ENCODE measurements around the gene D2HGDH.
"Not testable (repeated sequence)": the region's sequence is repeated elsewhere in the genome, so short reads cannot be mapped to it uniquely, and the experiment has no call there.

The D2HGDH gene

GRCh38 chr2:241795021-241795999 lies 60.9 kb downstream of the D2HGDH start:
- Histone ChIP-seq H3K9ac (ENCODE audit: low read length in 2 of 2) (no peak overlapping the region), H3K36me3 (ENCODE audit: control insufficient read depth in 2 of 2, insufficient read depth in 2 of 2, low read length in 2 of 2) (no peaks in the 10 kb centered on the region), H3K9me3 (ENCODE audit: control insufficient read depth in 2 of 2, low read length in 2 of 2) (no peaks in the 10 kb centered on the region), H3K4me3 (ENCODE audit: low read length in 2 of 2) (no peak overlapping the region), H3K4me1 (ENCODE audit: control insufficient read depth, insufficient read depth, low read length) (no peaks in the 10 kb centered on the region), H3K27me3 (ENCODE audit: control insufficient read depth in 1 of 2, insufficient read depth in 2 of 2, low read length in 2 of 2) (no peaks in the 10 kb centered on the region), H3K27ac (ENCODE audit: low read length) (no peak overlapping the region)

GRCh38 chr2:241796209-241796608 lies 61.8 kb downstream of the D2HGDH start:
- no peak overlapping the region for H3K9ac ChIP-seq (ENCODE audit: low read length in 2 of 2)
- H3K4me3 ChIP-seq (ENCODE audit: low read length in 2 of 2), result no peak overlapping the region
- H3K36me3 ChIP-seq (ENCODE audit: control insufficient read depth in 2 of 2, insufficient read depth in 2 of 2, low read length in 2 of 2), result no peaks in the 10 kb centered on the region
- H3K27ac ChIP-seq (ENCODE audit: low read length), result no peak overlapping the region
- H3K9me3 ChIP-seq (ENCODE audit: control insufficient read depth in 2 of 2, low read length in 2 of 2), result no peaks in the 10 kb centered on the region
- no peaks in the 10 kb centered on the region for H3K4me1 ChIP-seq (ENCODE audit: control insufficient read depth, insufficient read depth, low read length)
- no peaks in the 10 kb centered on the region for H3K27me3 ChIP-seq (ENCODE audit: control insufficient read depth in 1 of 2, insufficient read depth in 2 of 2, low read length in 2 of 2)

GRCh38 chr2:241796610-241797138 lies 62.2 kb downstream of the D2HGDH start:
- no peaks in the 10 kb centered on the region for H3K4me1 ChIP-seq (ENCODE audit: control insufficient read depth, insufficient read depth, low read length)
- no peak overlapping the region for H3K4me3 ChIP-seq (ENCODE audit: low read length in 2 of 2)
- H3K36me3 ChIP-seq (ENCODE audit: control insufficient read depth in 2 of 2, insufficient read depth in 2 of 2, low read length in 2 of 2), result no peaks in the 10 kb centered on the region
- no peak overlapping the region for H3K27ac ChIP-seq (ENCODE audit: low read length)
- no peak overlapping the region for H3K9ac ChIP-seq (ENCODE audit: low read length in 2 of 2)
- H3K27me3 ChIP-seq (ENCODE audit: control insufficient read depth in 1 of 2, insufficient read depth in 2 of 2, low read length in 2 of 2), result no peaks in the 10 kb centered on the region
- H3K9me3 ChIP-seq (ENCODE audit: control insufficient read depth in 2 of 2, low read length in 2 of 2), result no peaks in the 10 kb centered on the region

- H3K9me3 ChIP-seq (ENCODE audit: control insufficient read depth in 2 of 2, low read length in 2 of 2), result no peaks in the 10 kb centered on the region
- no peak overlapping the region for H3K9ac ChIP-seq (ENCODE audit: low read length in 2 of 2)
- H3K27ac ChIP-seq (ENCODE audit: low read length), result no peak overlapping the region
- no peaks in the 10 kb centered on the region for H3K4me1 ChIP-seq (ENCODE audit: control insufficient read depth, insufficient read depth, low read length)
- H3K36me3 ChIP-seq (ENCODE audit: control insufficient read depth in 2 of 2, insufficient read depth in 2 of 2, low read length in 2 of 2), result no peaks in the 10 kb centered on the region
- no peak overlapping the region for H3K4me3 ChIP-seq (ENCODE audit: low read length in 2 of 2)
- H3K27me3 ChIP-seq (ENCODE audit: control insufficient read depth in 1 of 2, insufficient read depth in 2 of 2, low read length in 2 of 2), result no peaks in the 10 kb centered on the region
These were observed 63.1 kb downstream of the D2HGDH start for GRCh38 chr2:241797441-241798080.

- Histone ChIP-seq H3K4me3 (ENCODE audit: low read length in 2 of 2) (no peak overlapping the region), H3K4me1 (ENCODE audit: control insufficient read depth, insufficient read depth, low read length) (peaks cover 2% of the 10 kb centered on the region), H3K9me3 (ENCODE audit: control insufficient read depth in 2 of 2, low read length in 2 of 2) (no peaks in the 10 kb centered on the region), H3K36me3 (ENCODE audit: control insufficient read depth in 2 of 2, insufficient read depth in 2 of 2, low read length in 2 of 2) (no peaks in the 10 kb centered on the region), H3K27me3 (ENCODE audit: control insufficient read depth in 1 of 2, insufficient read depth in 2 of 2, low read length in 2 of 2) (peaks cover 0 to 3% of the 10 kb centered on the region in 2 donors), H3K27ac (ENCODE audit: low read length) (no peak overlapping the region), H3K9ac (ENCODE audit: low read length in 2 of 2) (no peak overlapping the region)
These were observed 63.7 kb downstream of the D2HGDH start for GRCh38 chr2:241798081-241798630.

GRCh38 chr2:241798631-241799521 lies 64.4 kb downstream of the D2HGDH start:
- Histone ChIP-seq H3K27me3 (ENCODE audit: control insufficient read depth in 1 of 2, insufficient read depth in 2 of 2, low read length in 2 of 2) (peaks cover 0 to 10% of the 10 kb centered on the region in 2 donors), H3K36me3 (ENCODE audit: control insufficient read depth in 2 of 2, insufficient read depth in 2 of 2, low read length in 2 of 2) (no peaks in the 10 kb centered on the region), H3K27ac (ENCODE audit: low read length) (no peak overlapping the region), H3K9ac (ENCODE audit: low read length in 2 of 2) (no peak overlapping the region), H3K4me1 (ENCODE audit: control insufficient read depth, insufficient read depth, low read length) (peaks cover 8% of the 10 kb centered on the region), H3K9me3 (ENCODE audit: control insufficient read depth in 2 of 2, low read length in 2 of 2) (no peaks in the 10 kb centered on the region), H3K4me3 (ENCODE audit: low read length in 2 of 2) (no peak overlapping the region)

GRCh38 chr2:241799522-241800197 lies 65.2 kb downstream of the D2HGDH start:
- Histone ChIP-seq H3K4me3 (ENCODE audit: low read length in 2 of 2) (no peak overlapping the region), H3K4me1 (ENCODE audit: control insufficient read depth, insufficient read depth, low read length) (peaks cover 15% of the 10 kb centered on the region), H3K36me3 (ENCODE audit: control insufficient read depth in 2 of 2, insufficient read depth in 2 of 2, low read length in 2 of 2) (no peaks in the 10 kb centered on the region), H3K27me3 (ENCODE audit: control insufficient read depth in 1 of 2, insufficient read depth in 2 of 2, low read length in 2 of 2) (peaks cover 5 to 18% of the 10 kb centered on the region in 2 donors), H3K27ac (ENCODE audit: low read length) (no peak overlapping the region), H3K9me3 (ENCODE audit: control insufficient read depth in 2 of 2, low read length in 2 of 2) (no peaks in the 10 kb centered on the region), H3K9ac (ENCODE audit: low read length in 2 of 2) (no peak overlapping the region)

GRCh38 chr2:241800198-241800903 lies 65.9 kb downstream of the D2HGDH start:
- H3K36me3 ChIP-seq (ENCODE audit: control insufficient read depth in 2 of 2, insufficient read depth in 2 of 2, low read length in 2 of 2); H3K27ac ChIP-seq (ENCODE audit: low read length); H3K9ac ChIP-seq (ENCODE audit: low read length in 2 of 2); H3K4me3 ChIP-seq (ENCODE audit: low read length in 2 of 2); H3K9me3 ChIP-seq (ENCODE audit: control insufficient read depth in 2 of 2, low read length in 2 of 2): not testable (repeated sequence)
- peaks cover 7 to 21% of the 10 kb centered on the region in 2 donors for H3K27me3 ChIP-seq (ENCODE audit: control insufficient read depth in 1 of 2, insufficient read depth in 2 of 2, low read length in 2 of 2)
- peaks cover 19% of the 10 kb centered on the region for H3K4me1 ChIP-seq (ENCODE audit: control insufficient read depth, insufficient read depth, low read length)

GRCh38 chr2:241801611-241802420 lies 67.4 kb downstream of the D2HGDH start:
- Histone ChIP-seq H3K36me3 (ENCODE audit: control insufficient read depth in 2 of 2, insufficient read depth in 2 of 2, low read length in 2 of 2) (no peaks in the 10 kb centered on the region), H3K4me1 (ENCODE audit: control insufficient read depth, insufficient read depth, low read length) (peaks cover 19% of the 10 kb centered on the region), H3K27ac (ENCODE audit: low read length) (no peak overlapping the region), H3K9me3 (ENCODE audit: control insufficient read depth in 2 of 2, low read length in 2 of 2) (no peaks in the 10 kb centered on the region), H3K9ac (ENCODE audit: low read length in 2 of 2) (no peak overlapping the region), H3K27me3 (ENCODE audit: control insufficient read depth in 1 of 2, insufficient read depth in 2 of 2, low read length in 2 of 2) (peaks cover 7 to 21% of the 10 kb centered on the region in 2 donors), H3K4me3 (ENCODE audit: low read length in 2 of 2) (no peak overlapping the region)
